ENCODE data around the gene SPR.

SPR gene

GRCh38 chr2:72908741-72909140, 21.5 kb downstream of the SPR start:
- TF ChIP-seq CTCF (IDR thresholded peaks at IDR 0.05; ENCODE audit: poor library complexity, severe bottlenecking) = no peak
- ATAC-seq (ENCODE audit: low read depth) (no peak), DNase-seq (ENCODE audit: low spot score) (no peak)
- H3K27me3 ChIP-seq (ENCODE audit: insufficient read depth, poor library complexity, severe bottlenecking) = peaks cover 80% of the 10 kb centered on the region
- H3K27ac ChIP-seq (ENCODE audit: poor library complexity, severe bottlenecking) = no peak overlapping the region
- H3K9me3 ChIP-seq (ENCODE audit: severe bottlenecking) = no peaks in the 10 kb centered on the region
- no peaks in the 10 kb centered on the region for H3K4me1 ChIP-seq (ENCODE audit: insufficient read depth, poor library complexity, severe bottlenecking)
- no peaks in the 10 kb centered on the region for H3K36me3 ChIP-seq (ENCODE audit: low read depth)
- no peak overlapping the region for H3K4me3 ChIP-seq (ENCODE audit: severe bottlenecking)

GRCh38 chr2:72911256-72911655, 24.0 kb downstream of the SPR start:
- Histone ChIP-seq H3K4me3 (ENCODE audit: severe bottlenecking) (no peak overlapping the region), H3K9me3 (ENCODE audit: severe bottlenecking) (no peaks in the 10 kb centered on the region), H3K27ac (ENCODE audit: poor library complexity, severe bottlenecking) (no peak overlapping the region), H3K27me3 (ENCODE audit: insufficient read depth, poor library complexity, severe bottlenecking) (peaks cover 85% of the 10 kb centered on the region), H3K36me3 (ENCODE audit: low read depth) (no peaks in the 10 kb centered on the region), H3K4me1 (ENCODE audit: insufficient read depth, poor library complexity, severe bottlenecking) (no peaks in the 10 kb centered on the region)
- DNase-seq (ENCODE audit: low spot score) = no peak
- TF ChIP-seq CTCF (IDR thresholded peaks at IDR 0.05; ENCODE audit: poor library complexity, severe bottlenecking) = no peak
- ATAC-seq (ENCODE audit: low read depth) = peak; percentile 7; the same call in 1 of the 3 replicates

GRCh38 chr2:72913486-72914205, 26.4 kb downstream of the SPR start:
- Histone ChIP-seq H3K4me3 (ENCODE audit: severe bottlenecking) (no peak overlapping the region), H3K9me3 (ENCODE audit: severe bottlenecking) (no peaks in the 10 kb centered on the region), H3K4me1 (ENCODE audit: insufficient read depth, poor library complexity, severe bottlenecking) (no peaks in the 10 kb centered on the region), H3K27ac (ENCODE audit: poor library complexity, severe bottlenecking) (no peak overlapping the region), H3K36me3 (ENCODE audit: low read depth) (no peaks in the 10 kb centered on the region), H3K27me3 (ENCODE audit: insufficient read depth, poor library complexity, severe bottlenecking) (peaks cover 92% of the 10 kb centered on the region)
- DNase-seq (ENCODE audit: low spot score) (no peak), ATAC-seq (ENCODE audit: low read depth) (no peak)
- peak; percentile 18 for TF ChIP-seq CTCF (IDR thresholded peaks at IDR 0.05; ENCODE audit: poor library complexity, severe bottlenecking)

- TF ChIP-seq CTCF (IDR thresholded peaks at IDR 0.05; ENCODE audit: poor library complexity, severe bottlenecking) = no peak
- H3K4me3 ChIP-seq (ENCODE audit: severe bottlenecking) = no peak overlapping the region
- H3K36me3 ChIP-seq (ENCODE audit: low read depth) = no peaks in the 10 kb centered on the region
- DNase-seq (ENCODE audit: low spot score) (no peak), ATAC-seq (ENCODE audit: low read depth) (no peak)
- no peaks in the 10 kb centered on the region for H3K4me1 ChIP-seq (ENCODE audit: insufficient read depth, poor library complexity, severe bottlenecking)
- H3K27ac ChIP-seq (ENCODE audit: poor library complexity, severe bottlenecking) = no peak overlapping the region
- no peaks in the 10 kb centered on the region for H3K9me3 ChIP-seq (ENCODE audit: severe bottlenecking)
- H3K27me3 ChIP-seq (ENCODE audit: insufficient read depth, poor library complexity, severe bottlenecking) = peaks cover 92% of the 10 kb centered on the region
Measured at GRCh38 chr2:72914206-72914559, 27.0 kb downstream of the SPR start.

- Histone ChIP-seq H3K4me1 (ENCODE audit: insufficient read depth, poor library complexity, severe bottlenecking) (no peaks in the 10 kb centered on the region), H3K4me3 (ENCODE audit: severe bottlenecking) (no peak overlapping the region), H3K27me3 (ENCODE audit: insufficient read depth, poor library complexity, severe bottlenecking) (peaks cover 92% of the 10 kb centered on the region), H3K27ac (ENCODE audit: poor library complexity, severe bottlenecking) (no peak overlapping the region), H3K9me3 (ENCODE audit: severe bottlenecking) (no peaks in the 10 kb centered on the region), H3K36me3 (ENCODE audit: low read depth) (no peaks in the 10 kb centered on the region)
- TF ChIP-seq CTCF (IDR thresholded peaks at IDR 0.05; ENCODE audit: poor library complexity, severe bottlenecking) = no peak
- DNase-seq (ENCODE audit: low spot score) (no peak), ATAC-seq (ENCODE audit: low read depth) (no peak)
Measured at GRCh38 chr2:72914589-72915319, 27.5 kb downstream of the SPR start.
